GM21360 (cell line): ENCODE results near the gene NTRK2.

Experiments used
- ATAC-seq: cut with Tn5 transposase; IDR thresholded peaks from one replicate; pipeline ENCODE4 v1.9.1; 2021; ENCODE audit warnings: mild to moderate bottlenecking, moderate library complexity; ENCODE audit not compliant: unreplicated experiment

NTRK2 gene

GRCh38 chr9:84731696-84732095 lies 62.2 kb downstream of the NTRK2 start:
- no peak for ATAC-seq

GRCh38 chr9:84736081-84736480 lies 66.6 kb downstream of the NTRK2 start:
- no peak for ATAC-seq

- ATAC-seq = no peak
These were observed 67.0 kb downstream of the NTRK2 start for GRCh38 chr9:84736536-84736935.

- no peak for ATAC-seq
These were observed 68.8 kb downstream of the NTRK2 start for GRCh38 chr9:84738353-84738752.

- no peak for ATAC-seq
These were observed 72.7 kb downstream of the NTRK2 start for GRCh38 chr9:84742261-84742660.

GRCh38 chr9:84744195-84744594 lies 74.7 kb downstream of the NTRK2 start:
- ATAC-seq = peak; percentile 69

- no peak for ATAC-seq
These were observed 75.2 kb downstream of the NTRK2 start for GRCh38 chr9:84744726-84745125.

- ATAC-seq = no peak
These were observed 78.6 kb downstream of the NTRK2 start for GRCh38 chr9:84748112-84748511.

- ATAC-seq = no peak
These were observed 80.8 kb downstream of the NTRK2 start for GRCh38 chr9:84750152-84750865.

GRCh38 chr9:84751921-84752320 lies 82.4 kb downstream of the NTRK2 start:
- no peak for ATAC-seq

GRCh38 chr9:84754461-84754860 lies 84.9 kb downstream of the NTRK2 start:
- ATAC-seq = peak; percentile 42

- ATAC-seq = no peak
These were observed 85.4 kb downstream of the NTRK2 start for GRCh38 chr9:84754881-84755280.

GRCh38 chr9:84755380-84755779 lies 85.9 kb downstream of the NTRK2 start:
- ATAC-seq = no peak

GRCh38 chr9:84756171-84756570 lies 86.6 kb downstream of the NTRK2 start:
- no peak for ATAC-seq

- ATAC-seq = no peak
These were observed 87.2 kb downstream of the NTRK2 start for GRCh38 chr9:84756731-84757130.

- ATAC-seq = no peak
These were observed 89.3 kb downstream of the NTRK2 start for GRCh38 chr9:84758817-84759216.

GRCh38 chr9:84759300-84759750 lies 89.8 kb downstream of the NTRK2 start:
- ATAC-seq = peak; percentile 75

- ATAC-seq = no peak
These were observed 90.3 kb downstream of the NTRK2 start for GRCh38 chr9:84759804-84760203.

- peak; percentile 42 for ATAC-seq
These were observed 91.7 kb downstream of the NTRK2 start for GRCh38 chr9:84761137-84761808.

- no peak for ATAC-seq
These were observed 103.0 kb downstream of the NTRK2 start for GRCh38 chr9:84772511-84772910.

- ATAC-seq = no peak
These were observed 103.5 kb downstream of the NTRK2 start for GRCh38 chr9:84773022-84773421.

- no peak for ATAC-seq
These were observed 105.6 kb downstream of the NTRK2 start for GRCh38 chr9:84775056-84775643.
